ENCODE measurements around the gene DCLRE1C.
"Not testable (repeated sequence)": the region's sequence is repeated elsewhere in the genome, so short reads cannot be mapped to it uniquely, and the experiment has no call there.

DCLRE1C gene

GRCh38 chr10:14917827-14918226, 36.1 kb downstream of the DCLRE1C start:
- Histone ChIP-seq H3K36me3 (ENCODE audit: control insufficient read depth, insufficient read depth, low read length) (peaks cover 28% of the 10 kb centered on the region), H3K9me3 (ENCODE audit: control insufficient read depth, low read length) (peaks cover 5% of the 10 kb centered on the region)
- 88 to 95% methylated on average over 3 of the region's 3 CpGs for WGBS, 2 experiments

GRCh38 chr10:14916600-14916999, 37.3 kb downstream of the DCLRE1C start:
- Histone ChIP-seq H3K27me3 (ENCODE audit: control insufficient read depth, insufficient read depth, low read length, poor library complexity, severe bottlenecking) (no peaks in the 10 kb centered on the region), H3K9me3 (ENCODE audit: control insufficient read depth, low read length) (peaks cover 5% of the 10 kb centered on the region), H3K4me3 (ENCODE audit: insufficient read depth, low read depth, low read length) (no peak overlapping the region), H3K36me3 (ENCODE audit: control insufficient read depth, insufficient read depth, low read length) (peaks cover 28% of the 10 kb centered on the region), H3K27ac (ENCODE audit: insufficient read depth, low read depth, low read length, poor library complexity, severe bottlenecking) (no peak overlapping the region), H3K4me1 (ENCODE audit: control insufficient read depth, insufficient read depth, low read length) (no peaks in the 10 kb centered on the region)
- WGBS, 2 experiments: 97 to 98% methylated on average over 2 of the region's 2 CpGs

More at GRCh38 chr10:14917827-14918226, 36.1 kb downstream of the DCLRE1C start:
- no peak overlapping the region for H3K4me3 ChIP-seq (ENCODE audit: insufficient read depth, low read depth, low read length)
- no peaks in the 10 kb centered on the region for H3K4me1 ChIP-seq (ENCODE audit: control insufficient read depth, insufficient read depth, low read length)
- no peak overlapping the region for H3K27ac ChIP-seq (ENCODE audit: insufficient read depth, low read depth, low read length, poor library complexity, severe bottlenecking)
- no peaks in the 10 kb centered on the region for H3K27me3 ChIP-seq (ENCODE audit: control insufficient read depth, insufficient read depth, low read length, poor library complexity, severe bottlenecking)

- WGBS, 2 experiments: 94 to 97% methylated on average over 3 of the region's 3 CpGs
- Histone ChIP-seq H3K27me3 (ENCODE audit: control insufficient read depth, insufficient read depth, low read length, poor library complexity, severe bottlenecking) (no peaks in the 10 kb centered on the region), H3K36me3 (ENCODE audit: control insufficient read depth, insufficient read depth, low read length) (peaks cover 50% of the 10 kb centered on the region), H3K4me3 (ENCODE audit: insufficient read depth, low read depth, low read length) (no peak overlapping the region), H3K9me3 (ENCODE audit: control insufficient read depth, low read length) (no peaks in the 10 kb centered on the region), H3K27ac (ENCODE audit: insufficient read depth, low read depth, low read length, poor library complexity, severe bottlenecking) (no peak overlapping the region), H3K4me1 (ENCODE audit: control insufficient read depth, insufficient read depth, low read length) (no peaks in the 10 kb centered on the region)
These were observed 42.1 kb downstream of the DCLRE1C start for GRCh38 chr10:14911801-14912200.

GRCh38 chr10:14910953-14911352, 42.9 kb downstream of the DCLRE1C start:
- no peaks in the 10 kb centered on the region for H3K27me3 ChIP-seq (ENCODE audit: control insufficient read depth, insufficient read depth, low read length, poor library complexity, severe bottlenecking)
- H3K4me3 ChIP-seq (ENCODE audit: insufficient read depth, low read depth, low read length): no peak overlapping the region
- H3K4me1 ChIP-seq (ENCODE audit: control insufficient read depth, insufficient read depth, low read length): no peaks in the 10 kb centered on the region
- peaks cover 59% of the 10 kb centered on the region for H3K36me3 ChIP-seq (ENCODE audit: control insufficient read depth, insufficient read depth, low read length)
- H3K27ac ChIP-seq (ENCODE audit: insufficient read depth, low read depth, low read length, poor library complexity, severe bottlenecking): no peak overlapping the region
- 95% methylated on average over 4 of the region's 4 CpGs for WGBS, 2 experiments
- H3K9me3 ChIP-seq (ENCODE audit: control insufficient read depth, low read length): no peaks in the 10 kb centered on the region

GRCh38 chr10:14909101-14909500, 44.8 kb downstream of the DCLRE1C start:
- peaks cover 69% of the 10 kb centered on the region for H3K36me3 ChIP-seq (ENCODE audit: control insufficient read depth, insufficient read depth, low read length)
- H3K27ac ChIP-seq (ENCODE audit: insufficient read depth, low read depth, low read length, poor library complexity, severe bottlenecking): no peak overlapping the region
- H3K4me3 ChIP-seq (ENCODE audit: insufficient read depth, low read depth, low read length): no peak overlapping the region
- no peaks in the 10 kb centered on the region for H3K9me3 ChIP-seq (ENCODE audit: control insufficient read depth, low read length)
- 92 to 98% methylated on average over 2 of the region's 2 CpGs for WGBS, 2 experiments
- no peaks in the 10 kb centered on the region for H3K27me3 ChIP-seq (ENCODE audit: control insufficient read depth, insufficient read depth, low read length, poor library complexity, severe bottlenecking)
- H3K4me1 ChIP-seq (ENCODE audit: control insufficient read depth, insufficient read depth, low read length): no peaks in the 10 kb centered on the region

GRCh38 chr10:14907591-14907990, 46.3 kb downstream of the DCLRE1C start:
- H3K9me3 ChIP-seq (ENCODE audit: control insufficient read depth, low read length); H3K4me3 ChIP-seq (ENCODE audit: insufficient read depth, low read depth, low read length); H3K27ac ChIP-seq (ENCODE audit: insufficient read depth, low read depth, low read length, poor library complexity, severe bottlenecking); H3K4me1 ChIP-seq (ENCODE audit: control insufficient read depth, insufficient read depth, low read length); H3K27me3 ChIP-seq (ENCODE audit: control insufficient read depth, insufficient read depth, low read length, poor library complexity, severe bottlenecking): not testable (repeated sequence)
- H3K36me3 ChIP-seq (ENCODE audit: control insufficient read depth, insufficient read depth, low read length): peaks cover 71% of the 10 kb centered on the region
- 94 to 100% methylated on average over 2 to 4 of the region's 4 CpGs for WGBS, 2 experiments

- 92 to 93% methylated on average over 2 of the region's 2 CpGs for WGBS, 2 experiments
- H3K4me1 ChIP-seq (ENCODE audit: control insufficient read depth, insufficient read depth, low read length): no peaks in the 10 kb centered on the region
- H3K36me3 ChIP-seq (ENCODE audit: control insufficient read depth, insufficient read depth, low read length): peaks cover 79% of the 10 kb centered on the region
- H3K4me3 ChIP-seq (ENCODE audit: insufficient read depth, low read depth, low read length): no peak overlapping the region
- H3K27ac ChIP-seq (ENCODE audit: insufficient read depth, low read depth, low read length, poor library complexity, severe bottlenecking): no peak overlapping the region
- no peaks in the 10 kb centered on the region for H3K9me3 ChIP-seq (ENCODE audit: control insufficient read depth, low read length)
- H3K27me3 ChIP-seq (ENCODE audit: control insufficient read depth, insufficient read depth, low read length, poor library complexity, severe bottlenecking): no peaks in the 10 kb centered on the region
These were observed 47.1 kb downstream of the DCLRE1C start for GRCh38 chr10:14906765-14907164.

GRCh38 chr10:14905890-14906289, 48.0 kb downstream of the DCLRE1C start:
- WGBS, 2 experiments: 94 to 98% methylated on average over 2 of the region's 2 CpGs
- H3K36me3 ChIP-seq (ENCODE audit: control insufficient read depth, insufficient read depth, low read length): peaks cover 82% of the 10 kb centered on the region

GRCh38 chr10:14904864-14905263, 49.0 kb downstream of the DCLRE1C start:
- no peaks in the 10 kb centered on the region for H3K27me3 ChIP-seq (ENCODE audit: control insufficient read depth, insufficient read depth, low read length, poor library complexity, severe bottlenecking)
- peaks cover 72% of the 10 kb centered on the region for H3K36me3 ChIP-seq (ENCODE audit: control insufficient read depth, insufficient read depth, low read length)
- 88 to 100% methylated on average over 2 of the region's 2 CpGs for WGBS, 2 experiments
- no peak overlapping the region for H3K27ac ChIP-seq (ENCODE audit: insufficient read depth, low read depth, low read length, poor library complexity, severe bottlenecking)
- no peak overlapping the region for H3K4me3 ChIP-seq (ENCODE audit: insufficient read depth, low read depth, low read length)
- H3K9me3 ChIP-seq (ENCODE audit: control insufficient read depth, low read length): no peaks in the 10 kb centered on the region
- no peaks in the 10 kb centered on the region for H3K4me1 ChIP-seq (ENCODE audit: control insufficient read depth, insufficient read depth, low read length)

More at GRCh38 chr10:14905890-14906289, 48.0 kb downstream of the DCLRE1C start:
- no peaks in the 10 kb centered on the region for H3K4me1 ChIP-seq (ENCODE audit: control insufficient read depth, insufficient read depth, low read length)
- no peak overlapping the region for H3K27ac ChIP-seq (ENCODE audit: insufficient read depth, low read depth, low read length, poor library complexity, severe bottlenecking)
- H3K4me3 ChIP-seq (ENCODE audit: insufficient read depth, low read depth, low read length): no peak overlapping the region
- no peaks in the 10 kb centered on the region for H3K9me3 ChIP-seq (ENCODE audit: control insufficient read depth, low read length)
- H3K27me3 ChIP-seq (ENCODE audit: control insufficient read depth, insufficient read depth, low read length, poor library complexity, severe bottlenecking): no peaks in the 10 kb centered on the region

- Histone ChIP-seq H3K9me3 (ENCODE audit: control insufficient read depth, low read length) (no peaks in the 10 kb centered on the region), H3K4me3 (ENCODE audit: insufficient read depth, low read depth, low read length) (no peak overlapping the region), H3K27me3 (ENCODE audit: control insufficient read depth, insufficient read depth, low read length, poor library complexity, severe bottlenecking) (no peaks in the 10 kb centered on the region), H3K36me3 (ENCODE audit: control insufficient read depth, insufficient read depth, low read length) (peaks cover 71% of the 10 kb centered on the region), H3K4me1 (ENCODE audit: control insufficient read depth, insufficient read depth, low read length) (no peaks in the 10 kb centered on the region), H3K27ac (ENCODE audit: insufficient read depth, low read depth, low read length, poor library complexity, severe bottlenecking) (no peak overlapping the region)
- 89 to 91% methylated on average over 1 of the region's 1 CpG for WGBS, 2 experiments
These were observed 49.6 kb downstream of the DCLRE1C start for GRCh38 chr10:14904316-14904732.

GRCh38 chr10:14891151-14891550, 62.7 kb downstream of the DCLRE1C start:
- no peak overlapping the region for H3K27ac ChIP-seq (ENCODE audit: insufficient read depth, low read depth, low read length, poor library complexity, severe bottlenecking)
- no peaks in the 10 kb centered on the region for H3K4me1 ChIP-seq (ENCODE audit: control insufficient read depth, insufficient read depth, low read length)
- H3K4me3 ChIP-seq (ENCODE audit: insufficient read depth, low read depth, low read length): no peak overlapping the region
- H3K27me3 ChIP-seq (ENCODE audit: control insufficient read depth, insufficient read depth, low read length, poor library complexity, severe bottlenecking): no peaks in the 10 kb centered on the region
- 92 to 94% methylated on average over 1 of the region's 1 CpG for WGBS, 2 experiments
- no peaks in the 10 kb centered on the region for H3K36me3 ChIP-seq (ENCODE audit: control insufficient read depth, insufficient read depth, low read length)
- H3K9me3 ChIP-seq (ENCODE audit: control insufficient read depth, low read length): no peaks in the 10 kb centered on the region
